Measurements from ENCODE around the gene USP46. TPM values are rescaled to one million over a fixed set of nuclear protein-coding genes. Genes with fewer than 3 reads are reported as not detected.

Gene USP46
- total and polyA plus RNA-seq, 7 experiments from 2014 or later: 0.89 to 11.7 (median 3.2) TPM

DNA sequence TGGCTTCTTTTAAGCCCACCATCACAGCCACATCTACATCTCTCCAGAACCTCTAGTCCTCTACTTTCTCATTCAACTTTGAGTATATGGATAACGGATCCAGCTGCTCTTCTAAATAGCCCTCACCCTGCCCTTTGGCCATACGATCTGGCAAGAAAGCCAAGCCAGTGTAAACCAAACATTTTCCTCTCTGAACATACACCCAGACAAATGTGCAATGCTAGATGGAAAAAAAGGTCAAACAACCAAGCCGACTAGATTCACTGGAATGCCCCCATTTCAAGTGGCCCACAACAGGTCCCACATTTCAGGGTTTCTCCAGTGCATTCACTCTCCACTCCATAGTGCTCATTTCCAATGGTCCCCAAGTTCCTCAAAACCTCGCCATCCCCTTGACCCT is 24.0 kb downstream of the USP46 start:
- no peak overlapping the region for H3K4me3 Mint-ChIP-seq
- H3K27me3 Mint-ChIP-seq: no peaks in the 10 kb centered on the region
- Histone ChIP-seq H3K4me3 (ENCODE audit: low read length) (no peak overlapping the region), H3K36me3 (ENCODE audit: control insufficient read depth in 2 of 3, insufficient read depth in 3 of 3, low read length in 3 of 3) (no peaks in the 10 kb centered on the region), H3K9me3 (ENCODE audit: control insufficient read depth in 2 of 3, low read length in 3 of 3) (no peaks in the 10 kb centered on the region), H3K27me3 (ENCODE audit: control insufficient read depth in 2 of 2, insufficient read depth in 2 of 2, low read length in 2 of 2) (no peaks in the 10 kb centered on the region), H3K27ac (ENCODE audit: low read depth, low read length) (no peak overlapping the region), H3K4me1 (ENCODE audit: control insufficient read depth in 2 of 2, insufficient read depth in 2 of 2, low read length in 2 of 2) (no peaks in the 10 kb centered on the region)
- peaks cover 0 to 21% (median 0%) of the 10 kb centered on the region in 7 donors for H3K4me1 Mint-ChIP-seq
- H3K27ac Mint-ChIP-seq: no peak overlapping the region
- peaks cover 0 to 6% (median 3%) of the 10 kb centered on the region in 5 donors for H3K36me3 Mint-ChIP-seq
- ATAC-seq (no peak), DNase-seq (no peak)
- intact Hi-C loops (cut with micrococcal nuclease): no loop called here
- POLR2A ChIA-PET: no interaction called here
- CTCF ChIA-PET: no interaction called here
- peaks cover 0 to 2% (median 0%) of the 10 kb centered on the region in 11 donors for H3K9me3 Mint-ChIP-seq

GRCh38 chr4:52633846-52634245 is 25.3 kb downstream of the USP46 start:
- Mint-ChIP-seq H3K36me3 (peaks cover 0 to 7% (median 3%) of the 10 kb centered on the region in 5 donors), H3K27ac (no peak overlapping the region), H3K9me3 (peaks cover 0 to 2% (median 0%) of the 10 kb centered on the region in 11 donors), H3K27me3 (no peaks in the 10 kb centered on the region), H3K4me1 (peaks cover 0 to 21% (median 0%) of the 10 kb centered on the region in 7 donors), H3K4me3 (no peak overlapping the region)
- no peaks in the 10 kb centered on the region for H3K36me3 ChIP-seq (ENCODE audit: control insufficient read depth in 2 of 3, insufficient read depth in 3 of 3, low read length in 3 of 3)
- no peak overlapping the region for H3K4me3 ChIP-seq (ENCODE audit: low read length)
- H3K27ac ChIP-seq (ENCODE audit: low read depth, low read length): no peak overlapping the region
- no peak for DNase-seq
- H3K4me1 ChIP-seq (ENCODE audit: control insufficient read depth in 2 of 2, insufficient read depth in 2 of 2, low read length in 2 of 2): no peaks in the 10 kb centered on the region
- ChIA-PET POLR2A (no interaction called here), CTCF (no interaction called here)
- H3K9me3 ChIP-seq (ENCODE audit: control insufficient read depth in 2 of 3, low read length in 3 of 3): no peaks in the 10 kb centered on the region
- intact Hi-C loops (cut with micrococcal nuclease): no loop called here
- no peaks in the 10 kb centered on the region for H3K27me3 ChIP-seq (ENCODE audit: control insufficient read depth in 2 of 2, insufficient read depth in 2 of 2, low read length in 2 of 2)
- ATAC-seq: no peak

DNA sequence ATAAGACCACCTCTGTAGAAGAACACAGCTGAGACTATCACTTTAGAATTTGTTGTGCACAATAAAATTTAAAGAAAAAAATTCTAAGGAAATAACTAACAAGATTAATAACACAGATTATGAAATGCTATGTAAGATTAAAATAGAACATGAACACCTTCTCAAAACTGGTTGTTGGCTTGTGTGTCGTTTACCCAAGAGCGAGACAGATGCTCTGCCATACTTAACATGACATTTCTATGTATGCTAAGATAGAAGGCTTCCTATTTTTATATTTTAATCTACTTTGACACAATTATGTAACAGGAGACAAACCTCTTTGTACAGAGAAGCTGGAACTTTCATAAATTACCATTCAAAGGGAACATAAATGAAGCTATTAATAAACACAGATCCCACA is 30.1 kb downstream of the USP46 start:
- no peak overlapping the region for H3K27ac Mint-ChIP-seq
- H3K27ac ChIP-seq (ENCODE audit: low read depth, low read length): no peak overlapping the region
- no peaks in the 10 kb centered on the region for H3K27me3 Mint-ChIP-seq
- no peaks in the 10 kb centered on the region for H3K36me3 ChIP-seq (ENCODE audit: control insufficient read depth in 2 of 3, insufficient read depth in 3 of 3, low read length in 3 of 3)
- ChIA-PET POLR2A (no interaction called here), CTCF (no interaction called here)
- DNase-seq (no peak), ATAC-seq (no peak)
- no peak overlapping the region for H3K4me3 Mint-ChIP-seq
- H3K36me3 Mint-ChIP-seq: peaks cover 0 to 11% (median 4%) of the 10 kb centered on the region in 5 donors
- peaks cover 0 to 3% (median 0%) of the 10 kb centered on the region in 7 donors for H3K4me1 Mint-ChIP-seq
- H3K4me3 ChIP-seq (ENCODE audit: low read length): no peak overlapping the region
- H3K9me3 ChIP-seq (ENCODE audit: control insufficient read depth in 2 of 3, low read length in 3 of 3): no peaks in the 10 kb centered on the region
- H3K27me3 ChIP-seq (ENCODE audit: control insufficient read depth in 2 of 2, insufficient read depth in 2 of 2, low read length in 2 of 2): no peaks in the 10 kb centered on the region
- intact Hi-C loops (cut with micrococcal nuclease): no loop called here
- H3K4me1 ChIP-seq (ENCODE audit: control insufficient read depth in 2 of 2, insufficient read depth in 2 of 2, low read length in 2 of 2): no peaks in the 10 kb centered on the region
- no peaks in the 10 kb centered on the region for H3K9me3 Mint-ChIP-seq

DNA sequence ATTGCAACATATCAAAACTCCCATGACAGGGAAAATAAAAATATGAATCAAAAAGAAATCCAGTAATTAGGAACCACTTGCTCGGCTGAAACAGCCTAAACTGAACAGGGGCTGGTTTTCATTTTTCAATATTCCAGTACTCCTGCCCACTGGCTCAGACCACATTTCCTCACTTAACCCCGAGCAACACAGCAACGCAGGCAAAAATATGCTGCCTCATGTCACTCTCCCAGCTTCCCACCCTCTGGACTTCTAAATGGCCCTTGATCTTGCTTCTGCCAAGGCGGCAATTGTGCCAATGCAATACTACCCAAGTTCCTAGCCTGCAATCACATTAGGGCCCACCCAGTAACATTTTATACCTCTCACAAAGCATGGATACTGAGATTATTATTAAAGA is 30.6 kb downstream of the USP46 start:
- no peaks in the 10 kb centered on the region for H3K36me3 ChIP-seq (ENCODE audit: control insufficient read depth in 2 of 3, insufficient read depth in 3 of 3, low read length in 3 of 3)
- H3K27me3 Mint-ChIP-seq: no peaks in the 10 kb centered on the region
- peaks cover 0 to 11% (median 4%) of the 10 kb centered on the region in 5 donors for H3K36me3 Mint-ChIP-seq
- H3K27me3 ChIP-seq (ENCODE audit: control insufficient read depth in 2 of 2, insufficient read depth in 2 of 2, low read length in 2 of 2): no peaks in the 10 kb centered on the region
- H3K4me1 ChIP-seq (ENCODE audit: control insufficient read depth in 2 of 2, insufficient read depth in 2 of 2, low read length in 2 of 2): no peaks in the 10 kb centered on the region
- no peak overlapping the region for H3K27ac Mint-ChIP-seq
- ATAC-seq: no peak
- no peaks in the 10 kb centered on the region for H3K9me3 Mint-ChIP-seq
- no peak overlapping the region for H3K27ac ChIP-seq (ENCODE audit: low read depth, low read length)
- no peak overlapping the region for H3K4me3 ChIP-seq (ENCODE audit: low read length)
- no peak overlapping the region for H3K4me3 Mint-ChIP-seq
- no peaks in the 10 kb centered on the region for H3K9me3 ChIP-seq (ENCODE audit: control insufficient read depth in 2 of 3, low read length in 3 of 3)
- POLR2A ChIA-PET: no interaction called here
- H3K4me1 Mint-ChIP-seq: peaks cover 0 to 3% (median 0%) of the 10 kb centered on the region in 7 donors
- no peak for DNase-seq
- intact Hi-C loops (cut with micrococcal nuclease): no loop called here
- CTCF ChIA-PET: no interaction called here

GRCh38 chr4:52627876-52628275 is 31.2 kb downstream of the USP46 start:
- Mint-ChIP-seq H3K36me3 (peaks cover 0 to 15% (median 4%) of the 10 kb centered on the region in 5 donors), H3K4me3 (no peak overlapping the region), H3K27me3 (no peaks in the 10 kb centered on the region), H3K27ac (no peak overlapping the region), H3K9me3 (no peaks in the 10 kb centered on the region), H3K4me1 (peaks cover 0 to 3% (median 0%) of the 10 kb centered on the region in 7 donors)
- H3K4me3 ChIP-seq (ENCODE audit: low read length): no peak overlapping the region
- H3K36me3 ChIP-seq (ENCODE audit: control insufficient read depth in 2 of 3, insufficient read depth in 3 of 3, low read length in 3 of 3): no peaks in the 10 kb centered on the region
- no peak overlapping the region for H3K27ac ChIP-seq (ENCODE audit: low read depth, low read length)
- ATAC-seq (no peak), DNase-seq (no peak)
- POLR2A ChIA-PET: no interaction called here
- H3K4me1 ChIP-seq (ENCODE audit: control insufficient read depth in 2 of 2, insufficient read depth in 2 of 2, low read length in 2 of 2): no peaks in the 10 kb centered on the region
- H3K9me3 ChIP-seq (ENCODE audit: control insufficient read depth in 2 of 3, low read length in 3 of 3): no peaks in the 10 kb centered on the region
- CTCF ChIA-PET: no interaction called here
- no peaks in the 10 kb centered on the region for H3K27me3 ChIP-seq (ENCODE audit: control insufficient read depth in 2 of 2, insufficient read depth in 2 of 2, low read length in 2 of 2)
- intact Hi-C loops (cut with micrococcal nuclease): no loop called here

DNA sequence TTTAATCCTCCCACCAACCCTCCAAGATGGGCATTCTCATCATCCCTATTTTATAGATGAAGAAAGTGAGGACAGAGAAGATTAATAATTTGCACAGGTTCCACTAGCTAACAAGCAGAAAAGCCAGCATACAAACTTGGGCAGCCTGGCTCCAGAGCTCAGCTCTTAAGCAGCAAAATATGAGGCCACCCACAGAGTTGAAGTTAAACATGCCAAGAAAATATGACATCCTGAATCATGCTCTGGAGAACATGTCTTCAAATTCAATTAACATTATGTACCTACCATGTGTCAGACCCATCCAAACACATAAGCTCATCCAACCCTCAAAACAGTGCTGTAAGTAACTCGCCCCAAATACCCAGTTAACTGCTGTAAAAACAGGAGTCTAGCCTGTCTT is 33.9 kb downstream of the USP46 start:
- Histone ChIP-seq H3K27ac (ENCODE audit: low read depth, low read length) (no peak overlapping the region), H3K4me3 (ENCODE audit: low read length) (no peak overlapping the region), H3K4me1 (ENCODE audit: control insufficient read depth in 2 of 2, insufficient read depth in 2 of 2, low read length in 2 of 2) (no peaks in the 10 kb centered on the region), H3K36me3 (ENCODE audit: control insufficient read depth in 2 of 3, insufficient read depth in 3 of 3, low read length in 3 of 3) (no peaks in the 10 kb centered on the region), H3K9me3 (ENCODE audit: control insufficient read depth in 2 of 3, low read length in 3 of 3) (no peaks in the 10 kb centered on the region), H3K27me3 (ENCODE audit: control insufficient read depth in 2 of 2, insufficient read depth in 2 of 2, low read length in 2 of 2) (no peaks in the 10 kb centered on the region)
- Mint-ChIP-seq H3K4me1 (peaks cover 0 to 6% (median 0%) of the 10 kb centered on the region in 7 donors), H3K4me3 (no peak overlapping the region), H3K27me3 (no peaks in the 10 kb centered on the region), H3K27ac (no peak overlapping the region), H3K36me3 (peaks cover 4 to 23% (median 8%) of the 10 kb centered on the region in 5 donors), H3K9me3 (no peaks in the 10 kb centered on the region)
- POLR2A ChIA-PET: no interaction called here
- ATAC-seq: no peak
- intact Hi-C loops (cut with micrococcal nuclease): no loop called here
- DNase-seq: no peak
- CTCF ChIA-PET: no interaction called here

DNA sequence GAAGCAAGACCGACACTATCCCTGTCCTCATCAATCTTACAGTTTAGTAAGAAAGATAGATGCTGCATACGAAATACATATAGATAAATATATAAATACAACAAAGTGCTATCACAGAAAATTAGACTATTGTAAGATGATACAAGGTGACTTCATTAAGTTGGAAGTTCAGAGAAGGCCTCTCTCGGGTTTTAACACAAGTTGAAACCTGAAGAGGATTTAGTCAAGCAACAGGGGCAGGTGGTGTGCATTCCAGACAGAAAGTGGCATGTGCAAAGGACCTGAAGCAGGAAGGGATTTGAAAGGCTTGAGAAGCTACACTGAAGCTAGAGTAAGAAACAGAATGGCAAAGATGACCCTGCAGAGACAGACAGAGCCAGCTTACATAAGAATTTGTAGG is 36.5 kb downstream of the USP46 start:
- peaks cover 0 to 13% of the 10 kb centered on the region in 2 donors for H3K4me1 ChIP-seq (ENCODE audit: control insufficient read depth in 2 of 2, insufficient read depth in 2 of 2, low read length in 2 of 2)
- intact Hi-C loops (cut with micrococcal nuclease): no loop called here
- Mint-ChIP-seq H3K4me3 (no peak overlapping the region), H3K9me3 (no peaks in the 10 kb centered on the region), H3K4me1 (peaks cover 2 to 13% (median 6%) of the 10 kb centered on the region in 7 donors), H3K27ac (no peak overlapping the region), H3K36me3 (peaks cover 4 to 19% (median 10%) of the 10 kb centered on the region in 5 donors), H3K27me3 (no peaks in the 10 kb centered on the region)
- POLR2A ChIA-PET: no interaction called here
- no peak overlapping the region for H3K27ac ChIP-seq (ENCODE audit: low read depth, low read length)
- no peaks in the 10 kb centered on the region for H3K9me3 ChIP-seq (ENCODE audit: control insufficient read depth in 2 of 3, low read length in 3 of 3)
- CTCF ChIA-PET: no interaction called here
- no peak overlapping the region for H3K4me3 ChIP-seq (ENCODE audit: low read length)
- ATAC-seq: no peak
- no peaks in the 10 kb centered on the region for H3K27me3 ChIP-seq (ENCODE audit: control insufficient read depth in 2 of 2, insufficient read depth in 2 of 2, low read length in 2 of 2)
- no peak for DNase-seq
- no peaks in the 10 kb centered on the region for H3K36me3 ChIP-seq (ENCODE audit: control insufficient read depth in 2 of 3, insufficient read depth in 3 of 3, low read length in 3 of 3)

All from naive thymus-derived CD4-positive, alpha-beta T cell (primary cell).